SU-DHL-6 (cell line): ENCODE results near the gene APRT.
A peak's percentile ranks its signal among the peaks of the same experiment; 100 is the strongest.

ENCODE experiments used
- EZH2phosphoT487 ChIP-seq: fragments of 200-600 bp; sonication (generic), shearing (Covaris generic); conservative IDR thresholded peaks from 2 replicates; pipeline ENCODE4 v1.6.1; 2018; ENCODE audit warnings: mild to moderate bottlenecking, antibody characterized with exemption, low read length, moderate library complexity, mixed read lengths
- TF ChIP-seq, protein P1 (sequence below): fragments of 200-600 bp; sonication (generic); IDR thresholded peaks from one replicate; pipeline ENCODE4 v1.5.1; 2017; ENCODE audit warnings: antibody characterized with exemption, mild to moderate bottlenecking, low read length, moderate library complexity; ENCODE audit not compliant: insufficient read depth, poor library complexity, severe bottlenecking

DNA sequence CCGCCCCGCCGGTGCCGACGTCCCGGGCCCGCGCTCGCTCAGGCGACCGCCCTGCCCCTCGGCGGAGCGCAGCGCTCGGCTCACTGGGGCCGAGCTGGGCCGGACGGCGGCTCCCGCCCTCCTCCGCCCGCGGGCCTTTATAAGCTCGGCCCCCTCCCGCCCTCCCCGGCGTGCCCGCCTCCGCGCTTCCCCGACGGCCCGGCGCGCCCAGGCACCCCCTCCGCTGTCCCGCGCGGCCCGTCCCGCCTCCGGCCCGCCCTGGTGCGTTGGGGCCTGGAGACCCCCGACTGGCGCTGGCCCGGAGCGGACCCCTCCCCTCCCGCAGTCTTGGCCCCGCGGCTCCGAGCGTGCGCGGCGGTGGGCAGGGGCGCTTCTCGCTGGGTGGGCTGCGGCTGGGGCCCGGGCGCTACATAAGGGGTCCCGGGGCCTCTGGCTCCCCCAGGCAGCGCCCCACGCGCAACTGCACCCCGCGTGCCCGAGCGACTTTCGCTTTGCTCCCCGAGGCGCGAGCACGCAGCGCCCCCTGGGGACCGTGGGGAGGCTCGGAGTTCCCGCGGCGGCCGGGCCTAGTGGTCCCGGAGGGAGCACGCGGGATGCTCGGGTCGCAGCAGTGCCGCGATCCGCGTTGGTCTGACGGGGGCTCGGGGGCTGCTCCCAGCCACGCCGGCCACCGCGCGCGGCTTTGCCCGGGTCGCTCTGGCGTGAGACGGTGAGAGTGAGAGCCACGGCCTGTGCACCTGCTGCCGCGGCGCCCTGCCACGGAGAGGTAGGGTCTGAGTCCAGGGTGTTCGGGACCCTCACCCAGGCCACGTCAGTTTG lies 26.4 kb downstream of the APRT start, which contains the start of gene PIEZO1:
- TF ChIP-seq, protein P1, sequence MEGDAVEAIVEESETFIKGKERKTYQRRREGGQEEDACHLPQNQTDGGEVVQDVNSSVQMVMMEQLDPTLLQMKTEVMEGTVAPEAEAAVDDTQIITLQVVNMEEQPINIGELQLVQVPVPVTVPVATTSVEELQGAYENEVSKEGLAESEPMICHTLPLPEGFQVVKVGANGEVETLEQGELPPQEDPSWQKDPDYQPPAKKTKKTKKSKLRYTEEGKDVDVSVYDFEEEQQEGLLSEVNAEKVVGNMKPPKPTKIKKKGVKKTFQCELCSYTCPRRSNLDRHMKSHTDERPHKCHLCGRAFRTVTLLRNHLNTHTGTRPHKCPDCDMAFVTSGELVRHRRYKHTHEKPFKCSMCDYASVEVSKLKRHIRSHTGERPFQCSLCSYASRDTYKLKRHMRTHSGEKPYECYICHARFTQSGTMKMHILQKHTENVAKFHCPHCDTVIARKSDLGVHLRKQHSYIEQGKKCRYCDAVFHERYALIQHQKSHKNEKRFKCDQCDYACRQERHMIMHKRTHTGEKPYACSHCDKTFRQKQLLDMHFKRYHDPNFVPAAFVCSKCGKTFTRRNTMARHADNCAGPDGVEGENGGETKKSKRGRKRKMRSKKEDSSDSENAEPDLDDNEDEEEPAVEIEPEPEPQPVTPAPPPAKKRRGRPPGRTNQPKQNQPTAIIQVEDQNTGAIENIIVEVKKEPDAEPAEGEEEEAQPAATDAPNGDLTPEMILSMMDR, result peak; percentile 70
- TF ChIP-seq EZH2phosphoT487, result no peak
